Upper lobe of left lung (tissue), 6 donors: ENCODE measurements around the gene DAPK3. TPM values are rescaled to one million over a fixed set of nuclear protein-coding genes. Genes with fewer than 3 reads are reported as not detected.

Experiments used
- ATAC-seq, 2 donors: fragments of 200-7000 bp; cut with Tn5 transposase; one replicate each; pipeline ENCODE4 v1.9.1; 2022; ENCODE audit warnings: mild to moderate bottlenecking in 2 of 2, moderate library complexity in 2 of 2; ENCODE audit not compliant: low FRiP score in 2 of 2
- DNase-seq, 2 donors: peaks; one replicate each; pipeline ENCODE4 v3.0.0-alpha.2; 2019 to 2020
- H3K27ac ChIP-seq, 4 donors: fragments of 200-600 bp; sonication (generic); one replicate each; pipeline ENCODE4 v1.5.1; 2016 to 2019
- H3K27me3 ChIP-seq, 4 donors: fragments of 200-600 bp; sonication (generic); one replicate each; pipeline ENCODE4 v1.5.1; 2017 to 2019
- H3K36me3 ChIP-seq, 4 donors: fragments of 200-600 bp; sonication (generic); one replicate each; pipeline ENCODE4 v1.5.1; 2016 to 2019
- H3K4me1 ChIP-seq, 4 donors: fragments of 200-600 bp; sonication (generic); one replicate each; pipeline ENCODE4 v1.5.1; 2018 to 2019
- H3K4me3 ChIP-seq, 4 donors: fragments of 200-600 bp; sonication (generic); one replicate each; pipeline ENCODE4 v1.5.1; 2017 to 2019; ENCODE audit warnings: mild to moderate bottlenecking in 2 of 4, moderate library complexity in 1 of 4
- H3K9me3 ChIP-seq, 4 donors: fragments of 200-600 bp; sonication (generic); one replicate each; pipeline ENCODE4 v1.5.1; 2018 to 2019
- CTCF ChIP-seq, 6 experiments: fragments of 450-650 bp in 4 of 6; fragments of 200-600 bp in 2 of 6; sonication (generic) in 2 of 6; IDR thresholded peaks; one replicate each; pipeline ENCODE4 v1.5.1; 2016 to 2019; ENCODE audit warnings: antibody characterized with exemption in 6 of 6
- EP300 ChIP-seq, 4 donors: sonication (generic); formaldehyde crosslinking; IDR thresholded peaks; one replicate each; pipeline ENCODE4 v1.5.1; 2017; ENCODE audit warnings: antibody characterized with exemption in 4 of 4, control low read depth in 2 of 4
- POLR2A ChIP-seq, 4 donors: fragments of 450-650 bp; IDR thresholded peaks; one replicate each; pipeline ENCODE4 v1.5.1; 2016 to 2017; ENCODE audit warnings: antibody characterized with exemption in 4 of 4, mild to moderate bottlenecking in 2 of 4
- POLR2AphosphoS5 ChIP-seq, 2 donors: sonication (generic); formaldehyde crosslinking; IDR thresholded peaks; one replicate each; pipeline ENCODE4 v1.5.1; 2017; ENCODE audit warnings: antibody characterized with exemption in 2 of 2
- WGBS, 2 donors: methylation state at CpG; one replicate each; pipeline ENCODE4 v1.1.5; 2017 to 2018; 5-methylcytosine and 5-hydroxymethylcytosine counted together
- total RNA-seq, 6 donors: library from RNA; depleted of rRNA in 4 of 6; stranded (reverse); fragments of >200 nt in 4 of 6; gene quantifications; one replicate each; pipeline versions ENCODE4 v1.1.0 to v1.2.1, GENCODE V29; 2016 to 2021
- donor health status: DM: no; HTN: no; CAD: no; lungs with moderate emphysema.
- donor health status: DM: no; HTN: yes; CAD: no; lungs with severe emphysema.

Gene DAPK3
- total RNA-seq, 6 donors from 2014 or later: 54.3 to 107 (median 80.6) TPM

GRCh38 chr19:3983542-3983914 is 12.6 kb upstream of the DAPK3 start:
- DNase-seq: no peak
- Histone ChIP-seq H3K27ac (peak overlapping the region; percentile 90 to 98 (median 94)), H3K36me3 (peaks cover 53 to 60% (median 57%) of the 10 kb centered on the region in 4 donors), H3K9me3 (no peaks in the 10 kb centered on the region), H3K4me1 (peaks cover 39 to 66% (median 42%) of the 10 kb centered on the region in 4 donors), H3K27me3 (no peaks in the 10 kb centered on the region), H3K4me3 (peak overlapping the region; percentile 73 to 91 (median 86))
- no peak for ATAC-seq
- TF ChIP-seq EP300 (IDR thresholded peaks at IDR 0.05): no peak
- TF ChIP-seq POLR2AphosphoS5 (IDR thresholded peaks at IDR 0.05): no peak
- no peak for TF ChIP-seq POLR2A (IDR thresholded peaks at IDR 0.05)
- no peak for TF ChIP-seq CTCF (IDR thresholded peaks at IDR 0.05)
- 73 to 78% methylated on average over 6 to 7 of the region's 7 CpGs for WGBS, 2 donors

GRCh38 chr19:3982701-3983541 is 12.0 kb upstream of the DAPK3 start:
- peaks cover 37 to 61% (median 42%) of the 10 kb centered on the region in 4 donors for H3K4me1 ChIP-seq
- peak in 1 of 2 donors; percentile 73 for DNase-seq
- H3K9me3 ChIP-seq: no peaks in the 10 kb centered on the region
- TF ChIP-seq POLR2A (IDR thresholded peaks at IDR 0.05): no peak
- TF ChIP-seq EP300 (IDR thresholded peaks at IDR 0.05): no peak
- TF ChIP-seq POLR2AphosphoS5 (IDR thresholded peaks at IDR 0.05): no peak
- no peak for TF ChIP-seq CTCF (IDR thresholded peaks at IDR 0.05)
- H3K27ac ChIP-seq: peak overlapping the region in 1 of 4 donors; percentile 98
- peaks cover 58 to 66% (median 63%) of the 10 kb centered on the region in 4 donors for H3K36me3 ChIP-seq
- ATAC-seq: no peak
- H3K27me3 ChIP-seq: no peaks in the 10 kb centered on the region
- peak overlapping the region in 1 of 4 donors; percentile 73 for H3K4me3 ChIP-seq
- 88 to 90% methylated on average over 21 to 40 of the region's 40 CpGs for whole genome bisulfite sequencing, 2 donors

- peak in 1 of 2 donors; percentile 68 for DNase-seq
- H3K27me3 ChIP-seq: no peaks in the 10 kb centered on the region
- 88 to 93% methylated on average over 26 to 39 of the region's 39 CpGs for WGBS, 2 donors
- peaks cover 29 to 52% (median 35%) of the 10 kb centered on the region in 4 donors for H3K4me1 ChIP-seq
- peaks cover 65 to 75% (median 72%) of the 10 kb centered on the region in 4 donors for H3K36me3 ChIP-seq
- H3K9me3 ChIP-seq: no peaks in the 10 kb centered on the region
- peak overlapping the region in 1 of 4 donors; percentile 3 for H3K27ac ChIP-seq
- no peak overlapping the region for H3K4me3 ChIP-seq
- ATAC-seq: no peak
- TF ChIP-seq CTCF (IDR thresholded peaks at IDR 0.05) (no peak), POLR2AphosphoS5 (IDR thresholded peaks at IDR 0.05) (no peak)
Measured at GRCh38 chr19:3981736-3982681, 11.1 kb upstream of the DAPK3 start.

GRCh38 chr19:3981373-3981735 is 10.5 kb upstream of the DAPK3 start:
- Histone ChIP-seq H3K4me3 (no peak overlapping the region), H3K4me1 (peaks cover 22 to 45% (median 28%) of the 10 kb centered on the region in 4 donors), H3K27ac (peak overlapping the region in 1 of 4 donors; percentile 3), H3K9me3 (no peaks in the 10 kb centered on the region), H3K27me3 (no peaks in the 10 kb centered on the region), H3K36me3 (peaks cover 72 to 81% (median 79%) of the 10 kb centered on the region in 4 donors)
- ATAC-seq (no peak), DNase-seq (no peak)
- TF ChIP-seq CTCF (IDR thresholded peaks at IDR 0.05) (no peak), POLR2AphosphoS5 (IDR thresholded peaks at IDR 0.05) (no peak), POLR2A (IDR thresholded peaks at IDR 0.05) (no peak), EP300 (IDR thresholded peaks at IDR 0.05) (no peak)
- WGBS, 2 donors: 92 to 100% methylated on average over 5 to 10 of the region's 10 CpGs
